HL-60 (cell line): ENCODE measurements around the gene TPCN2.

ENCODE experiments used
- CTCF ChIP-seq: IDR thresholded peaks from one replicate; pipeline ENCODE4 v1.5.1; 2011; ENCODE audit warnings: low read length, control low read depth, inconsistent platforms; ENCODE audit not compliant: insufficient read depth
- POLR2AphosphoS5 ChIP-seq: IDR thresholded peaks from 2 replicates; pipeline ENCODE4 v1.6.1; 2012; ENCODE audit warnings: low read depth
- SPI1 ChIP-seq: IDR thresholded peaks from 2 replicates; pipeline ENCODE4 v1.6.1; 2012; ENCODE audit warnings: low read depth, mild to moderate bottlenecking, borderline replicate concordance

GRCh38 chr11:69113226-69113625 is 64.5 kb downstream of the TPCN2 start:
- TF ChIP-seq CTCF (no peak), SPI1 (no peak), POLR2AphosphoS5 (no peak)
